OCI-LY1 (cell line): ENCODE measurements around the gene BCL2.

Source experiments
- CTCF ChIP-seq: fragments of 200-600 bp; sonication (generic), shearing (Covaris generic); IDR thresholded peaks from 2 replicates; pipeline ENCODE4 v1.5.1; 2017; ENCODE audit warnings: mild to moderate bottlenecking, antibody characterized with exemption, low read length, moderate library complexity, mixed read lengths
- EZH2 ChIP-seq: fragments of 200-600 bp; sonication (generic), shearing (Covaris generic); IDR thresholded peaks from 2 replicates; pipeline ENCODE4 v1.8.0; 2017; ENCODE audit warnings: borderline replicate concordance, mixed run types, mild to moderate bottlenecking, antibody characterized with exemption, low read length, moderate library complexity, mixed read lengths

- TF ChIP-seq CTCF (no peak), EZH2 (no peak)
These were observed 113.0 kb downstream of the BCL2 start for GRCh38 chr18:63206433-63207142.
